GM18511 (cell line): ENCODE results near the gene PCA3.

Experiments
- ATAC-seq: cut with Tn5 transposase; IDR thresholded peaks from one replicate; pipeline ENCODE4 v1.9.1; 2021; ENCODE audit warnings: mild to moderate bottlenecking, moderate library complexity; ENCODE audit not compliant: unreplicated experiment

Gene PCA3

GRCh38 chr9:76756941-76757673 lies 7.1 kb upstream of the PCA3 start:
- no peak for ATAC-seq

GRCh38 chr9:76758476-76758875 lies 5.8 kb upstream of the PCA3 start:
- ATAC-seq = no peak

- no peak for ATAC-seq
Observed at GRCh38 chr9:76759732-76760131, 4.5 kb upstream of the PCA3 start.

GRCh38 chr9:76761448-76761847 lies 2.8 kb upstream of the PCA3 start:
- ATAC-seq = no peak

- ATAC-seq = no peak
Observed at GRCh38 chr9:76766126-76766525, 1.9 kb downstream of the PCA3 start.

GRCh38 chr9:76772686-76773445 lies 8.6 kb downstream of the PCA3 start:
- no peak for ATAC-seq

GRCh38 chr9:76784881-76785280 lies 20.6 kb downstream of the PCA3 start:
- ATAC-seq = no peak

GRCh38 chr9:76785501-76785900 lies 21.3 kb downstream of the PCA3 start:
- no peak for ATAC-seq

GRCh38 chr9:76787677-76788076 lies 23.4 kb downstream of the PCA3 start:
- no peak for ATAC-seq

- ATAC-seq = no peak
Observed at GRCh38 chr9:76789840-76790239, 25.6 kb downstream of the PCA3 start.

- no peak for ATAC-seq
Observed at GRCh38 chr9:76793784-76794431, 29.7 kb downstream of the PCA3 start.

GRCh38 chr9:76796296-76796695 lies 32.1 kb downstream of the PCA3 start:
- ATAC-seq = no peak

- ATAC-seq = peak; percentile 77
Observed at GRCh38 chr9:76798527-76798926, 34.3 kb downstream of the PCA3 start.

GRCh38 chr9:76799473-76799872 lies 35.2 kb downstream of the PCA3 start:
- no peak for ATAC-seq

- no peak for ATAC-seq
Observed at GRCh38 chr9:76800901-76801300, 36.7 kb downstream of the PCA3 start.

GRCh38 chr9:76803083-76803482 lies 38.8 kb downstream of the PCA3 start:
- ATAC-seq = no peak

GRCh38 chr9:76803762-76804161 lies 39.5 kb downstream of the PCA3 start:
- no peak for ATAC-seq

- no peak for ATAC-seq
Observed at GRCh38 chr9:76808636-76809035, 44.4 kb downstream of the PCA3 start.

- peak; percentile 91 for ATAC-seq
Observed at GRCh38 chr9:76810377-76810957, 46.2 kb downstream of the PCA3 start.

- ATAC-seq = no peak
Observed at GRCh38 chr9:76812591-76812990, 48.4 kb downstream of the PCA3 start.

GRCh38 chr9:76817489-76817888 lies 53.3 kb downstream of the PCA3 start:
- ATAC-seq = no peak

GRCh38 chr9:76818271-76818670 lies 54.0 kb downstream of the PCA3 start:
- ATAC-seq = no peak
